ENCODE results near the gene TRPV2. TPM values are rescaled to one million over a fixed set of nuclear protein-coding genes. Genes with fewer than 3 reads are reported as not detected.

TRPV2 gene
- total and polyA plus RNA-seq, 9 of the 15 experiments (the other 6 are each of a cell fraction or from before 2014, with no cell fraction given), result 10.0 to 97.5 (median 30.3) TPM

DNA sequence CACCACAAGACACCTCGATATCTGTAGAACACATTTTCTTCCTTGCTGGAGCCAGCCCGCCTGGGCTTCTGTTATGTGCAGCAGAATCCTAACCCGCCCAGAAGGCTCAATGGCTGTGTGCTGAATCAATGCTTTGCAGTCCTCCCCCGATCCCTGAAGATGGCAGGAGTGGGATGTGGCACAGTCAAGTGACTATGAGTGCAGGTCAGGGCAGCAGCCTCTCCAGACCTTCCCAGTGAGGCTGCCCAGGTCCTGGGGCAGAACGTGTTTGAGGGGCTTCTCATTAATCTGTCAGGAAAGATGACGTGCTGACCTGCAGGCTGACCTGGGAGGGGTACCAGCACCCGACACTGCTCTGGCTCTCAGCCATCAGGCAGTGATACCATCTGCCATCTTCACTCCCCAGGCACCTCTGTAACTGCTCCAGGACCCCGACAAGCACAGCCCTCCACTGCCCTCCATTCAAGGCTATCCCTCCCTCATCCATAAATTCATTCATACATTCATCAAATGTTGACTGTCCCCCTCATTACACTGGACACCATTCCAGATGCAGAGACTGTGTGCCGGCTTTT lies 41.5 kb downstream of the TRPV2 start:
- Histone ChIP-seq H3K27ac (ENCODE audit: extremely low read depth, low read depth, low read length) (no peak overlapping the region), H3K79me2 (ENCODE audit: control insufficient read depth, insufficient read depth, low read length) (no peaks in the 10 kb centered on the region), H2AFZ (ENCODE audit: low read depth, low read length) (no peak overlapping the region), H3K4me3 (no peak overlapping the region), H3K27me3 (ENCODE audit: control insufficient read depth in 2 of 2, insufficient read depth in 2 of 2, low read length in 2 of 2) (no peaks in the 10 kb centered on the region), H3K4me2 (ENCODE audit: insufficient read depth, low read length) (no peak overlapping the region), H3K9me1 (ENCODE audit: control insufficient read depth, insufficient read depth, low read length) (no peaks in the 10 kb centered on the region), H3K36me3 (ENCODE audit: control insufficient read depth, insufficient read depth, low read length) (peaks cover 14% of the 10 kb centered on the region; the same call in 2 of the 3 replicates), H3K9ac (ENCODE audit: insufficient read depth in 1 of 2, low read depth in 2 of 2, low read length in 2 of 2) (no peak overlapping the region), H3K9me3 (replicated peaks; ENCODE audit: control insufficient read depth, insufficient read depth, low read depth, low read length) (no peaks in the 10 kb centered on the region), H3K4me1 (replicated peaks in 1 of 2; ENCODE audit: control insufficient read depth in 2 of 2, insufficient read depth in 2 of 2, low read length in 2 of 2) (peaks cover 0 to 3% of the 10 kb centered on the region in 2 experiments; a peak in 2 of 5 replicates), H4K20me1 (replicated peaks; ENCODE audit: control insufficient read depth, insufficient read depth, low read length) (0 out of 2 replicates have a peak, but pooled peaks cover 4% of the 10 kb centered on the region)
- 47% methylated on average over 7 of the region's 9 CpGs for WGBS (ENCODE audit: insufficient coverage, low coverage, missing lambda C conversion rate)
- TF ChIP-seq KLF10 (CRISPR knock-in tag; IDR thresholded peaks at IDR 0.05) (no peak), ELF2 (CRISPR knock-in tag; IDR thresholded peaks at IDR 0.05) (no peak), SMARCA5 (IDR thresholded peaks at IDR 0.05) (no peak), YBX1 (IDR thresholded peaks at IDR 0.05) (no peak), TEAD4 (IDR thresholded peaks at IDR 0.05; ENCODE audit: low read length) (no peak), TEAD4 (CRISPR knock-in tag; IDR thresholded peaks at IDR 0.05; ENCODE audit: borderline replicate concordance) (no peak)
- ChIA-PET CTCF (ENCODE audit: low intra/inter-chr PET ratio) (interaction anchor here (0.7 kb wide), 1 partner anchor 65 kb away, joined by 3 read pairs; no protein-coding TSS in a partner anchor), POLR2A (interaction anchor here (2.1 kb wide), 1 partner anchor 11 kb away, joined by 5 read pairs; no protein-coding TSS in a partner anchor)
- ATAC-seq, result no peak
- no TSS peak for BruUV-seq (replicated peaks)
- no peak for FAIRE-seq
- intact Hi-C loops (cut with micrococcal nuclease) (loop anchor here (10.0 kb wide), 1 partner anchor 92 kb away; no protein-coding TSS in a partner anchor), in situ Hi-C loops (cut with MboI) (no loop called here)
- no peak for DNase-seq (ENCODE audit: extremely low read depth in 1 of 4, low spot score in 3 of 4)

DNA sequence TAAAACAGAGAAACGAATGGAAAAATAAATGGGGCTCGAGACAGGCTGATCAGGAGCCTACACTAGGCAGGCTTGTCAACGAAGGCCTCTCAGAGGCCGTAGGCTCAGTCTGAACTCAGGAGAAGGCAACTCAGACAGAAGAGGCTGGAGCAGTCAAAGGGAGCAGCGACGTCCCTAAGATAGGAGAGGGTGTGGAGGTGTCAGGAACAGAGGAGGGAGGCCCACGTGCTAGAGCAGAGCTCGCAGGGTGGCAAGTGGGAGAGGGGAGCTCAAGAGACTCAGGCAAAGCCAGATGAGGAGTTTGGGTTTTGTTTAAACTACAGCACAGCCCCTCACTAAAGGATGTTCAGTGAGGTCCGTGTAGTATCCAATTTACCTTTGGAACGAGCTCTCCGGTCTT lies 43.9 kb downstream of the TRPV2 start:
- H3K9ac ChIP-seq (ENCODE audit: insufficient read depth in 1 of 2, low read depth in 2 of 2, low read length in 2 of 2), result no peak overlapping the region
- FAIRE-seq, result no peak
- POLR2A ChIA-PET, result no interaction called here

More for the DNA sequence above, 43.9 kb downstream of the TRPV2 start:
- no peaks in the 10 kb centered on the region for H3K27me3 ChIP-seq (ENCODE audit: control insufficient read depth in 2 of 2, insufficient read depth in 2 of 2, low read length in 2 of 2)
- ATAC-seq, result no peak
- H3K4me1 ChIP-seq (replicated peaks in 1 of 2; ENCODE audit: control insufficient read depth in 2 of 2, insufficient read depth in 2 of 2, low read length in 2 of 2), result peaks cover 0 to 5% of the 10 kb centered on the region in 2 experiments; a peak in 2 of 5 replicates
- no peak overlapping the region for H3K4me3 ChIP-seq
- H3K4me2 ChIP-seq (ENCODE audit: insufficient read depth, low read length), result no peak overlapping the region
- BruUV-seq (replicated peaks), result no TSS peak
- no peaks in the 10 kb centered on the region for H3K79me2 ChIP-seq (ENCODE audit: control insufficient read depth, insufficient read depth, low read length)
- TF ChIP-seq, protein P1, sequence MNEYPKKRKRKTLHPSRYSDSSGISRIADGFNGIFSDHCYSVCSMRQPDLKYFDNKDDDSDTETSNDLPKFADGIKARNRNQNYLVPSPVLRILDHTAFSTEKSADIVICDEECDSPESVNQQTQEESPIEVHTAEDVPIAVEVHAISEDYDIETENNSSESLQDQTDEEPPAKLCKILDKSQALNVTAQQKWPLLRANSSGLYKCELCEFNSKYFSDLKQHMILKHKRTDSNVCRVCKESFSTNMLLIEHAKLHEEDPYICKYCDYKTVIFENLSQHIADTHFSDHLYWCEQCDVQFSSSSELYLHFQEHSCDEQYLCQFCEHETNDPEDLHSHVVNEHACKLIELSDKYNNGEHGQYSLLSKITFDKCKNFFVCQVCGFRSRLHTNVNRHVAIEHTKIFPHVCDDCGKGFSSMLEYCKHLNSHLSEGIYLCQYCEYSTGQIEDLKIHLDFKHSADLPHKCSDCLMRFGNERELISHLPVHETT (CRISPR knock-in tag; conservative IDR thresholded peaks at IDR 0.05 in 1 of 2, IDR thresholded peaks at IDR 0.05 in 1 of 2), result no peak
- TF ChIP-seq TFAM (CRISPR knock-in tag; conservative IDR thresholded peaks at IDR 0.05) (no peak), BRD9 (IDR thresholded peaks at IDR 0.05; ENCODE audit: low read depth, partially characterized antibody) (no peak), SRSF7 (optimal IDR thresholded peaks at IDR 0.05; ENCODE audit: low read depth, low read length) (no peak)
- intact Hi-C loops (cut with micrococcal nuclease) (loop anchor here (10.0 kb wide), 1 partner anchor 94 kb away; no protein-coding TSS in a partner anchor), in situ Hi-C loops (cut with MboI) (no loop called here)
- WGBS (ENCODE audit: insufficient coverage, low coverage, missing lambda C conversion rate), result 56% methylated on average over 6 of the region's 11 CpGs
- DNase-seq (ENCODE audit: extremely low read depth in 1 of 4, low spot score in 3 of 4), result no peak
- peaks cover 5% of the 10 kb centered on the region; the same call in 1 of the 2 replicates for H4K20me1 ChIP-seq (replicated peaks; ENCODE audit: control insufficient read depth, insufficient read depth, low read length)
- peaks cover 13% of the 10 kb centered on the region; the same call in 2 of the 3 replicates for H3K36me3 ChIP-seq (ENCODE audit: control insufficient read depth, insufficient read depth, low read length)
- no peak overlapping the region for H2AFZ ChIP-seq (ENCODE audit: low read depth, low read length)
- H3K27ac ChIP-seq (ENCODE audit: extremely low read depth, low read depth, low read length), result no peak overlapping the region
- H3K9me1 ChIP-seq (ENCODE audit: control insufficient read depth, insufficient read depth, low read length), result no peaks in the 10 kb centered on the region
- no peaks in the 10 kb centered on the region for H3K9me3 ChIP-seq (replicated peaks; ENCODE audit: control insufficient read depth, insufficient read depth, low read depth, low read length)
- CTCF ChIA-PET (ENCODE audit: low intra/inter-chr PET ratio), result no interaction called here
